Renal cortex interstitium (tissue), 15 donors: ENCODE measurements around the gene PKDCC. TPM values are rescaled to one million over a fixed set of nuclear protein-coding genes. Genes with fewer than 3 reads are reported as not detected.

Experiments used
- DNase-seq, 11 donors: peaks; one replicate each; pipeline ENCODE4 v3.0.0-alpha.2; 2013; ENCODE audit warnings: low read depth in 9 of 11, low spot score in 4 of 11; ENCODE audit errors: extremely low read depth in 1 of 11
- long read RNA-seq, 16 experiments: transcript quantifications; one replicate each; lab custom pipeline, GENCODE V29; 2026
- polyA plus RNA-seq, 3 donors: library from polyadenylated mRNA; unstranded; fragments of 120-200 nt; gene quantifications; one replicate each; pipeline ENCODE4 v1.2.1, GENCODE V29; 2013; ENCODE audit not compliant: insufficient read length in 3 of 3

The PKDCC gene, protein sequence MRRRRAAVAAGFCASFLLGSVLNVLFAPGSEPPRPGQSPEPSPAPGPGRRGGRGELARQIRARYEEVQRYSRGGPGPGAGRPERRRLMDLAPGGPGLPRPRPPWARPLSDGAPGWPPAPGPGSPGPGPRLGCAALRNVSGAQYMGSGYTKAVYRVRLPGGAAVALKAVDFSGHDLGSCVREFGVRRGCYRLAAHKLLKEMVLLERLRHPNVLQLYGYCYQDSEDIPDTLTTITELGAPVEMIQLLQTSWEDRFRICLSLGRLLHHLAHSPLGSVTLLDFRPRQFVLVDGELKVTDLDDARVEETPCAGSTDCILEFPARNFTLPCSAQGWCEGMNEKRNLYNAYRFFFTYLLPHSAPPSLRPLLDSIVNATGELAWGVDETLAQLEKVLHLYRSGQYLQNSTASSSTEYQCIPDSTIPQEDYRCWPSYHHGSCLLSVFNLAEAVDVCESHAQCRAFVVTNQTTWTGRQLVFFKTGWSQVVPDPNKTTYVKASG
- 100 to 1,000 TPM; 334 to 451 (median 363) TPM for polyA plus RNA-seq
- long read RNA-seq, donor 1, transcript PKDCC-201 (7 exons, 2,502 nt): major isoform, 30 of 132 reads
- long read RNA-seq, donor 1, partial matches to known transcripts: 93 of 132 reads
- long read RNA-seq, donor 1, other reads (novel, unspliced or antisense): 0 of 132 reads
- long read RNA-seq, donor 2, transcript PKDCC-201 (7 exons, 2,502 nt): major isoform, 42 of 152 reads
- long read RNA-seq, donor 2, transcript PKDCC-207 (2 exons, 563 nt): minor isoform, 6 of 152 reads
- long read RNA-seq, donor 2, partial matches to known transcripts: 90 of 152 reads
- long read RNA-seq, donor 2, other reads (novel, unspliced or antisense): 10 of 152 reads
- long read RNA-seq, donor 3, transcript PKDCC-201 (7 exons, 2,502 nt): major isoform, 72 of 119 reads
- long read RNA-seq, donor 3, transcript PKDCC-209 (3 exons, 693 nt): minor isoform, 6 of 119 reads
- long read RNA-seq, donor 3, transcript PKDCC-207 (2 exons, 563 nt): minor isoform, 10 of 119 reads
- long read RNA-seq, donor 3, partial matches to known transcripts: 31 of 119 reads
- long read RNA-seq, donor 3, other reads (novel, unspliced or antisense): 0 of 119 reads
- long read RNA-seq, donor 4, transcript PKDCC-201 (7 exons, 2,502 nt): major isoform, 40 of 97 reads
- long read RNA-seq, donor 4, partial matches to known transcripts: 52 of 97 reads
- long read RNA-seq, donor 4, other reads (novel, unspliced or antisense): 0 of 97 reads
- long read RNA-seq, donor 5: 0 reads
- long read RNA-seq, donor 6, transcript PKDCC-201 (7 exons, 2,502 nt): major isoform, 41 of 95 reads
- long read RNA-seq, donor 6, transcript PKDCC-207 (2 exons, 563 nt): minor isoform, 8 of 95 reads
- long read RNA-seq, donor 6, transcript PKDCC-209 (3 exons, 693 nt): minor isoform, 8 of 95 reads
- long read RNA-seq, donor 6, partial matches to known transcripts: 33 of 95 reads
- long read RNA-seq, donor 6, other reads (novel, unspliced or antisense): 0 of 95 reads
- long read RNA-seq, donor 7, transcript PKDCC-201 (7 exons, 2,502 nt): major isoform, 48 of 111 reads
- long read RNA-seq, donor 7, transcript PKDCC-207 (2 exons, 563 nt): minor isoform, 8 of 111 reads
- long read RNA-seq, donor 7, partial matches to known transcripts: 50 of 111 reads
- long read RNA-seq, donor 7, other reads (novel, unspliced or antisense): 0 of 111 reads
- long read RNA-seq, donor 8, transcript PKDCC-201 (7 exons, 2,502 nt): major isoform, 63 of 127 reads
- long read RNA-seq, donor 8, transcript PKDCC-207 (2 exons, 563 nt): minor isoform, 13 of 127 reads
- long read RNA-seq, donor 8, partial matches to known transcripts: 23 of 127 reads
- long read RNA-seq, donor 8, other reads (novel, unspliced or antisense): 19 of 127 reads
- long read RNA-seq, donor 9, transcript PKDCC-201 (7 exons, 2,502 nt): major isoform, 52 of 79 reads
- long read RNA-seq, donor 9, partial matches to known transcripts: 21 of 79 reads
- long read RNA-seq, donor 9, other reads (novel, unspliced or antisense): 0 of 79 reads
- long read RNA-seq, donor 10, transcript PKDCC-201 (7 exons, 2,502 nt): major isoform, 26 of 65 reads
- long read RNA-seq, donor 10, partial matches to known transcripts: 33 of 65 reads
- long read RNA-seq, donor 10, other reads (novel, unspliced or antisense): 0 of 65 reads
- long read RNA-seq, donor 11, transcript PKDCC-201 (7 exons, 2,502 nt): major isoform, 60 of 88 reads
- long read RNA-seq, donor 11, transcript PKDCC-207 (2 exons, 563 nt): minor isoform, 9 of 88 reads
- long read RNA-seq, donor 11, partial matches to known transcripts: 14 of 88 reads
- long read RNA-seq, donor 11, other reads (novel, unspliced or antisense): 0 of 88 reads
- long read RNA-seq, donor 12, transcript PKDCC-201 (7 exons, 2,502 nt): major isoform, 13 of 15 reads
- long read RNA-seq, donor 12, partial matches to known transcripts: 0 of 15 reads
- long read RNA-seq, donor 12, other reads (novel, unspliced or antisense): 0 of 15 reads
- long read RNA-seq, donor 13, transcript PKDCC-209 (3 exons, 693 nt): minor isoform, 11 of 196 reads
- long read RNA-seq, donor 13, transcript PKDCC-207 (2 exons, 563 nt): minor isoform, 7 of 196 reads
- long read RNA-seq, donor 13, transcript PKDCC-201 (7 exons, 2,502 nt): major isoform, 102 of 196 reads
- long read RNA-seq, donor 13, partial matches to known transcripts: 67 of 196 reads
- long read RNA-seq, donor 13, other reads (novel, unspliced or antisense): 6 of 196 reads
- long read RNA-seq, donor 14, transcript PKDCC-209 (3 exons, 693 nt): minor isoform, 6 of 71 reads
- long read RNA-seq, donor 14, transcript PKDCC-201 (7 exons, 2,502 nt): major isoform, 50 of 71 reads
- long read RNA-seq, donor 14, partial matches to known transcripts: 12 of 71 reads
- long read RNA-seq, donor 14, other reads (novel, unspliced or antisense): 0 of 71 reads
- long read RNA-seq, donor 15, transcript PKDCC-201 (7 exons, 2,502 nt): major isoform, 20 of 37 reads
- long read RNA-seq, donor 15, partial matches to known transcripts: 12 of 37 reads
- long read RNA-seq, donor 15, other reads (novel, unspliced or antisense): 0 of 37 reads
- long read RNA-seq, donor 16, transcript PKDCC-201 (7 exons, 2,502 nt): major isoform, 139 of 330 reads
- long read RNA-seq, donor 16, transcript PKDCC-207 (2 exons, 563 nt): minor isoform, 13 of 330 reads
- long read RNA-seq, donor 16, transcript PKDCC-208 (3 exons, 1,447 nt): minor isoform, 5 of 330 reads
- long read RNA-seq, donor 16, partial matches to known transcripts: 142 of 330 reads
- long read RNA-seq, donor 16, other reads (novel, unspliced or antisense): 24 of 330 reads

DNA sequence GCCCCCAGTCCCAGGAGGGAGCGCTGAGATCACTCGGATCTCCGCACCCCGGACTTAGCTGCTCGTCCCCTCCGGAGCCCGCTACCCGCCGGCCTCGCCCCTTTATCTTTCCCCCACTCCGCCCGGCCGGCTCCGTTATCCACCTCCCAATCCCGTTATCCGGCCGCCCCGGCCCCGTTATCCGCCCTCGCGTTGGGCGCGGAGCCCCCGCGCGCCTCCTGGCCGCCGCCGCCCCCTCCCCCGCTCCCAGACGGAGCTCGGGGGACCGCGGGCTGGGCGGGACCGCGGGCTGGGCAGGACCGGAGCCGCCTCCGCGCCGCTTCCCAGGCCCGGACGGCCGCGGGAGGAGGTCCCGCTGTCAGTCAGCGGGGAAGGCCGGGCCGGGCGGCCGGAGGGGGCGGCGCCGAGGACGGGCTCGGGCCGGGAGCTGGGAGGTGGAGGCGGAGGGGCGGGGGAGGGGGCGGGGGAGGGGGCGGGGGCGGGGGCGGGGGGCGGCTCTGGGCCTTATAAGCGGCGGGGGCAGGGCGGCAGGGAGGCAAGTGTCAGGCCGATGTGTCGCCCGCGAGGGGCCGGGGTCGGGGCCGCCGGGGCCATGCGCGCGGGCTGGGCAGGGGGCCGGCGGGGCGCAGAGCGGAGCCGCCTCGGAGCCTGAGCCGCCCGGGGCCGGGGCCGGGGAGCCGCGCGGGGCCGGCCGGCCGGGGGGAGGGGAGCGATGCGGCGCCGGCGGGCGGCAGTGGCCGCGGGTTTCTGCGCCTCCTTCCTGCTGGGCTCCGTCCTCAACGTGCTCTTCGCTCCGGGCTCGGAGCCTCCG is at the start of gene PKDCC:
TSS of gene PKDCC (plus strand) at position 534 of the 811 bp plus-strand sequence. CDS start at position 713, 179 bp downstream.
- DNase-seq: peak in 9 of 11 donors; percentile 74 to 90 (median 85)

DNA sequence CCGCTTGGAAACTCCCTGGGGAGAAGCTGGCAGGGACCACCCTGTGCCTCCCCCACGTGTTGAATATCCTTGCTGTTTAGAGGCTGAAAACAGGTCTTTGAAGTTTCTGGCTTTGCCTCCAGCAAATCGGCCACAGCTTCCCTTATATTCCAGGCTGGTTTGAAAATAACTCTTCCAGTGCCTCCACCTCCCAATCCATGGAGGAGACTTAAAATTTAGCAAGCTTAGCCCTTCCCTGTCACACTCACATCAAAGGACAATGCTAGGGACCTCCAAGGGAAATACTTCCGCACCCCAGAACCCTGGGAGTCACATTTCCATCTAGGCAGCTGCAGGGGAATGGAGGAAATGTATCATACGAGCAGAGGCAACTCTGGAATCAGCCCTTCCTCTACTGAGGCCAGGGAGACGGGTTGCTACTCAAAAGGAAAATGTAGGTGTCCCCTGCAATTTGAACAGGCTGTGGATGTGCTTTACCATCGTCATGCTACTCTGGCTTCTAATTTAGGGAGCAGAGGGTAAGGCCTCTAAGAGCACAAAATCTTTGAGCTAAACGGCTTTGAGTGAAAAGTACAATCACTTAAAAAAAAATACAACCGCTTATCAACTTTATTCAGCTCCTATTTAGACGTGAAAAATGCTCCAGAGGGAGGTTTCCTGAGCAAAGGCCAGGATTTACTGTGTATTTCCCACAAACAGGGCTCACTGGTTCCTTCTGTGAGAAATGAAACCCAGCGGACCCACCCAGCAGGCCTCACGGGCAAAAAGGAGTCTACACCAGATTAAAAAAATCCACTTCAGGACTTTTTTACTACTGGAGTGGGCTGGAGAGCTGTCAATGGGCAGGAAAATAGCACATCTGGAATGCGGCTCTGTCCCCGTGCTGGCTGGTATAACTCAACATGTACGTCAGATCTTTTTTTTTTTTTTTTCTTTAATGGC is 49.4 kb upstream of the PKDCC start:
- no peak for DNase-seq

DNA sequence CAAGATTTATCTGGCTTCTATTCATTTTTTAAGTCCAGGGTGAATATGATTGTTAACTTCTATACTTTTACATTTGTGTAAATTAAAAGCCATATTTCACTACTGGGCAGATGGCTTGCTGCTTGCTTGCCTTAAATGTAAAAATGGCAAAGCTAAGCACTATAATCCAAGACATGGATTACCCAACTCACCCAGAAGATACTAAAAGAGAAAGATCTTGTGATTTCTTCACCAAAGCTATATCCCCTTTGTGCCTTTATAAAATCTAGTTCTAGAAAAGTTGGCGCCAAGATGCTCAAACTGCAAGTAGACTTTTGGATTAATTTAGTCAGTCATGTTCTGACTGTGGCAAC is 48.7 kb upstream of the PKDCC start:
- DNase-seq: no peak

DNA sequence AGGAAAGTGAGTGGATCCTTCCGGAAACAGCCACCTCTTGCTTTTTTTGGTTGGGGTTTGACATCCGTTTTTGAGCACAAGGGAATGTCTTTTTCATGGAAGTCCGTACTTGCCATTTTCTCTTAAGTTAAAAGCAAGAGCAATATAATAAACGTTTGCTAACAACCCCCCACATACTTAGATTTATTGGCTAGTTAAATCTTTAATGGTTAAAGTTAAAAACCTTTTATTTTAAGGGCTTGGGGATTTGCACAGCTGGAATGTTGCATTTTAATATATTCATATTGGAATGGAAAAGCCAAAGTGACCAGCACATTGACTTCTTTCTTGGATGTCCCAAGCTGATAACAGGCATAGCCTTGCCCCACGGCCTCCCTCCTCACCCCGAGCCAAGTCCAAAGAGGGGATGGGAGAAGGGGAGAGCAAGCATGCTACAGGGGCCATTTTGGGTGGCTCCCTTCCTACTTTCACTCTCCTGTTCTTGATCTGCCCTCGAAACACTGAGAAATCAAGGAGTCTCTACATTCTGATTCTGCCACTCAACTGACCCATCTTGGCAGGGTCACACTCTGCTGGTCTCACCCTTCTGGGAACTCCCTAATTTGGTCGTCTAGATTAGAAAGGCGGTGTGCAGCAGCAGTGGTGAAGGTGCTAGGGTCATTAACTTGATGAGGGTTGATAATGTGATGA is 48.1 kb upstream of the PKDCC start:
- DNase-seq: no peak

DNA sequence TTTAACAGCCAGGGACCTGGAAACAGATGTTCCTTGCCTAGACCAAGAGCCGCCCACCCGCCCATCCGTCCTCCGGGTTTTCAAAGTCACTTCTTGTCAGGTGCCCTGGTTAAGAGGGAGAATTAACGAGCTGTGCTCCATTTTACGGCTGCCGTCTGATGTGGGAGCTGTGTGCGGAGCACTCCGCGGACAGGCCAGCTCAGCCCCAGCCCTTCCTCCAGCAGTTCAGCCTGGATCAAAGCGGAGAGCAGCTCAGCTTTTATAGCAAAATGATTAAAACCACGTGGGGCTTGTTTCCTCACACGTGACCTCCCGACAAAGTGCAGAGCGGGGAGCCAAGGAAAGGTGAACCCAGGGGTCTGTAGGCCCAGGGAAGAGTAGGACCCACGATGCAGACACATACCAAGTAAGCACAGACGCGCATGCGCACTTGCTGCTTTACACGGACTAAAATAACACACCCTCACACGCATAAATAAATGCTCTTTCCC is 46.1 kb upstream of the PKDCC start:
- DNase-seq: peak in 5 of 11 donors; percentile 60 to 73 (median 70)

DNA sequence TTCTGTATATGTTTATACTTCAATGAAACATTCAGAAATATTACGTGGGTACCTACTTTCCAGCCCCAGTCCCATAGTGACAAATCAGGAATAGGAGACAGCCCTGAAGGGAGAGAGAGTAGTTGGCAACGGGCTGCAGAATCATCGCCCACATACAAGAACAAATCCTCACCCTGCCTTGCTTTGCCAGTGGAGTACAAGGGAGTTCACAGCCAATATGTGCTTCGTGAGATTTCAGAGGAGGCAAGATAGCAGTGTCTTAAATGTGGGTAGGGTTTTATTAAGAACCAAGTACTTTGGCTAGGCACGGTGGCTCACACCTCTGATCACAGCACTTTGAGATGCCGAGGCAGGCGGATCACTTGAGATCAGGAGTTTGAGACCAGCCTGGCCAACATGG is 40.3 kb upstream of the PKDCC start:
- DNase-seq: no peak

DNA sequence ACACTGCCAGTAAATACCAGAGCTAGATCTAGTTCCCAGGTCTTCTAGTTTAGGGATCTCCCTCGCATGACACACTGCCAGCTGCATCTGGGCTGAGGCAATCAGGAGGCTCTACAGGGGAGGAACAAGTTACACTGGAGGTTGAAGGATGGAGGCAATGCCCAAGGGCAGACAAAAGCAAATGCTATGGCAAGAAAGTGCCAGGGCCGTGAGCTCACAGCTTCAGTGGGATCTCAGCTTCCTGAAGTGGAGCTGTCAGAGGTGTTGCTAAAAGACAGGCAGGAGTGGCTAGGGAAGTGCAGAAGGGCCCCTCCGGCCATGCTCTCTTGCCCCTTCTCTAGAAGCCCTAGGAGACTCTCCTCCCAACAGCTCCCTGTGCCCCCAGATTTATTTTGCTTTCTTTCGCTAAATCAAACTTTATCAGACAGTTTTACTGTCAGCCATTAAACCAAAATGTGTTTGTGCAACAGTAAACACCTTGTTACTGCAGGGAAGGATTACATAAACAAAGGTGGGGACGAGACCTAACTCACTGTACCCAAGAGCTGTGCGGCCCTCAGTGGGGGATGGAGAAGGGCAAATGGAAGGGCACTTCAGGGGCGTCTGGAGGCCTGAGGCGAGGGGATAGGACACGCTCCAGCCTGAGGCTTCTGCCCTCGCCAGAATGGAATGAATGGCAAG is 39.4 kb upstream of the PKDCC start:
- DNase-seq: peak in 1 of 11 donors; percentile 73

DNA sequence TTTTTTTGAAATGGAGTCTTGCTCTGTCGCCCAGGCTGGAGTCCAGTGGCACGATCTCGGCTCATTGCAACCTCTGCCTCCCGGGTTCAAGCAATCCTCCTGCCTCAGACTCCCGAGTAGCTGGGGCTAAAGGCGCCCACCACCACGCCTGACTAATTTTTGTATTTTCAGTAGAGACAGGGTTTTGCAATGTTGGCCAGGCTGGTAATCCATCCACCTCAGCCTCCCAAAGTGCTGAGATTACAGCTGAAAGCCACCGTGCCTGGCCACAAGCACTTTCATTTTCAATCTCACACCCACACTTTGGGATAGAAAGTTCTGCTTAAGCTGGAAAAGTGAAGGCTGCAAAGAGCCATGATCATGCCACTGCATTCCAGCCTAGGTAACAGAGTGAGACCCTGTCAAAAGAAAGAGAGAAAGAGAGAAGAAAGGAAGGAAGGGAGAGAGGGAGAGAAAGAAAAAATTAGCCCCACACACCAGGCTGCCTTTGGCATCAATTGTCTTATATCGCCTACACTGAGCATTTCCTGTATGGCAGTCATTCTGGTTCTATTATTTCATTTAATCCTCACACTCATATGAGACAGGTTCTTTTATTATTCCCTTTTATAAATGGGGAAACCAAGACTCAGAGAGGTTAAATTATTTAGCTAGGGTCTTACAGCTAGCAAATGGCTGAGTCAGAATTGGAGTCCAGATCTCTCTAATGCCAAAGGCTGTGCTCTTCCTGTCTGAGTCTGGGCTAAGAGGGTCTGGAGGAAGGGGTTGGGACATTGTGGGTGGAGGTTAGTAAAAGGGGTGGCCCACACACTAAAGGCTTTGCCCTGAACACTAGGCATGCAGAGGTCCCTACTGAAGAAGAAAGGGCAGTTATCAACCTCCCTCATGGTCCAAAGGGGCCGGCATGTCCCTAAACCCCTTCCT is 37.9 kb upstream of the PKDCC start:
- no peak for DNase-seq

DNA sequence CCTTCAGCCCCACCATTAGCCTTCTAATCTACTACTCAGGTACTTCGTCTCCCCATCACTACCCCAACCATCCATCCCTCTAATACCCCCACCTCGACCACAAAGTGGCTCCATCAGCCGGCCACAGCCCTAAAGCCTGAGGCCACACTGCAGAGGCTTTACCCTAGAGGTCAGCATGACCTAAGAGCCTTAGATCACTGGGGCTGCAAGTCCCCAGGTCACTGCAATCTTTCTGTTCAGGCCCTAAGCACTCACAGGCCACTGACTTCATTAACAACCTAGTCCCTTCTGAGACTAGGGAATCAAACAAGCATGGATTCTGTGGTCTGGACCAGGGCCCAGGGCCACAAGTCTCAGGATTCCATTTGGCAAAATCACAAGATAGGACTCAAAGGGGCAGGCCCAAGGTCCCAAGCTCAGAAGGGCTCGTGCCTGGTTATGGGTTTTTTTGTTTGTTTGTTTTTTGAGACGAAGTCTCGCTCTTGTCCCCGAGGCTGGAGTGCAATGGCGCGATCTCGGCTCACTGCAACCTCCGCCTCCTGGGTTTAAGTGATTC is 37.0 kb upstream of the PKDCC start:
- no peak for DNase-seq

DNA sequence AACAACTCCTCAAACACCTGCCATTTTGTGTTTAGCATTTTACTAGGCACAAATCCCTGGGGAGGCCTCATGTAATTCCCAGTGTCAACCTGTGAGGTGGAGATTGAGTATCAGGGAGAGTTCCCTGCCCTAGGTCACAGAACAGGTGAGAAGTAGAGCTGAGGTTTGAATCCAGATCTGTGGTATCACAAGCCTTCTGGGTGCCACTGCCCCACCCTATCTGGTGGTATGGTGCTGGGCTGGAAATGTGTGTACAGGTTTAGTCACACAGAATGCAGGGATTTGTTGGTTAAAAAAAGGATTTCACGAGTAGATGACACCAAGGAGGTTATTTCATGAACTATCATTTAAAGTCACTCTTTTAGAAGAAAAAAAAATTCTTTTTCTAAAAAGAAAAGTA is 35.7 kb upstream of the PKDCC start:
- no peak for DNase-seq

DNA sequence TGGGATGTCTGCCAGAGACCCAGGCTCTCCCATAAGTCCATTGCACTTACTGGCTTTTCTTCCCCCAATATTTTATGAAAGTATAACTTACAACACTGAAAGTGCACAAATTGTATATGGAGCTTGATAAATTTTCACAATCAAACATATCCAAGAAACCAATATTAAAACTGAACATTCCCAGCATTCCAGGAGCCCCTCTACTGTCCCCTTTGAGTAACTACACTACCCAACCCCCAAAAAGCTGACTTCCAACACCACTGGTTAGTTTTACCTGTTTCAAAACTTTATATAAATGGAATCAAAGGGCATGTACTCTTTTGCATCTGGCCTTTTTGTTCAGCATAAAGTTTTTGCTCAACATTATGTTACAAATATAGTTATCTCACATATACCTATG is 35.2 kb upstream of the PKDCC start:
- no peak for DNase-seq
